ENCODE data around the gene ECI2. TPM values are rescaled to one million over a fixed set of nuclear protein-coding genes. Genes with fewer than 3 reads are reported as not detected.

Gene ECI2
- total and polyA plus RNA-seq, 4 experiments from 2014 or later = 53.9 to 68.6 (median 62.9) TPM

DNA sequence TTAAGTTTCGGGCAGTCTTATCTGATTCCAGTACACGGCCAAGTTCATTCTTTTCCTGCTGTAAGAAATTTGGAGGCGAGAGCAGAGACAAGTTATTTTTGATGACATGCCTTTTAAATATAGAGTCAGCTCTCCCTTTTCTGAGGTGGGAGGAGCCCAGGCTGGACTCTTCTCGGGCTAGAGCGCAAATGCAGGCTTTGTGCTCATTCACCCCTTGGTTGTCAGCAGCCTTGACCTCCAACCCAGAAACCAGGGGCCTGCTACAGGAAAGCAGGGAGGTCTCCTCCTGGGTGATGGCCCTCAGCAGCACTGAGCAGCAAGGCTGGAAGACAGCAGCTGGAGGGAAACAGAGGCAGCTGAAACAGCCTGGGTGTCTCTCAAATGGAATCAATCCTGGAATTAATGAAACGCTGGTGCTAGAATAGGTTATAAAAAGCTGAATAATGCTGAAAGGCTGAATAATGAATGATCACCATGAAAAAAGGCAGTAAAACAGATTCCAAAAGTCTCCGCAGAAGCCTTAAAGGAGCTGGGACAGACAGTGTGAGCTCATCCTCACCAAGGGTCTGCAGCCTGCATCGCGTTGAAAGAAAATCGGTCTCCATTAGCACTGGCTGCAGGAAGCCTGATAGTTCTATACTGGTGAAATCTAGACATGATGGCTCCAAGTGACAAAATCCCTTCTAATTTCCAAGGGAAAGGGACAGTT lies 28.2 kb upstream of the ECI2 start:
- no peak overlapping the region for H3K27ac Mint-ChIP-seq
- no peak overlapping the region for H3K27ac ChIP-seq (ENCODE audit: low read depth, low read length)
- H3K9me3 ChIP-seq (ENCODE audit: control insufficient read depth in 1 of 2, low read length in 2 of 2) = no peaks in the 10 kb centered on the region
- peaks cover 0 to 5% (median 2%) of the 10 kb centered on the region in 8 donors for H3K9me3 Mint-ChIP-seq
- ChIA-PET CTCF (ENCODE audit: partially characterized antibody) (interaction anchor here (1.0 kb wide), 1 partner anchor 8 kb away, joined by 3 read pairs; no protein-coding TSS in a partner anchor), POLR2A (ENCODE audit: partially characterized antibody) (no interaction called here)
- no peaks in the 10 kb centered on the region for H3K27me3 ChIP-seq (ENCODE audit: insufficient read depth, low read length)
- no peak for DNase-seq
- H3K4me3 ChIP-seq (ENCODE audit: low read length in 2 of 2) = no peak overlapping the region
- H3K36me3 ChIP-seq (ENCODE audit: insufficient read depth, low read length) = no peaks in the 10 kb centered on the region
- H3K4me3 Mint-ChIP-seq = no peak overlapping the region
- peaks cover 0 to 4% of the 10 kb centered on the region in 2 donors for H3K36me3 Mint-ChIP-seq
- no peaks in the 10 kb centered on the region for H3K4me1 ChIP-seq (ENCODE audit: insufficient read depth, low read length)
- peaks cover 2 to 3% of the 10 kb centered on the region in 2 donors for H3K27me3 Mint-ChIP-seq
- intact Hi-C loops (cut with micrococcal nuclease) = no loop called here
- no peaks in the 10 kb centered on the region for H3K4me1 Mint-ChIP-seq

- peaks cover 2 to 3% of the 10 kb centered on the region in 2 donors for H3K27me3 Mint-ChIP-seq
- peaks cover 0 to 4% of the 10 kb centered on the region in 2 donors for H3K36me3 Mint-ChIP-seq
- no peak overlapping the region for H3K4me3 Mint-ChIP-seq
- Histone ChIP-seq H3K4me3 (ENCODE audit: low read length in 2 of 2) (no peak overlapping the region), H3K27ac (ENCODE audit: low read depth, low read length) (no peak overlapping the region), H3K9me3 (ENCODE audit: control insufficient read depth in 1 of 2, low read length in 2 of 2) (no peaks in the 10 kb centered on the region), H3K27me3 (ENCODE audit: insufficient read depth, low read length) (no peaks in the 10 kb centered on the region), H3K36me3 (ENCODE audit: insufficient read depth, low read length) (no peaks in the 10 kb centered on the region), H3K4me1 (ENCODE audit: insufficient read depth, low read length) (no peaks in the 10 kb centered on the region)
- DNase-seq = no peak
- POLR2A ChIA-PET (ENCODE audit: partially characterized antibody) = no interaction called here
- peaks cover 0 to 3% (median 0%) of the 10 kb centered on the region in 8 donors for H3K9me3 Mint-ChIP-seq
- H3K27ac Mint-ChIP-seq = no peak overlapping the region
- CTCF ChIA-PET (ENCODE audit: partially characterized antibody) = interaction anchor here (1.2 kb wide), 1 partner anchor 48 kb away, joined by 3 read pairs; no protein-coding TSS in a partner anchor
- no peaks in the 10 kb centered on the region for H3K4me1 Mint-ChIP-seq
- intact Hi-C loops (cut with micrococcal nuclease) = no loop called here
Measured at GRCh38 chr6:4162370-4162769, 27.0 kb upstream of the ECI2 start.

GRCh38 chr6:4159491-4159890 lies 24.1 kb upstream of the ECI2 start:
- CTCF ChIA-PET (ENCODE audit: partially characterized antibody) = interaction anchor here (0.5 to 1.2 kb wide), 2 partner anchors 186 to 418 kb away, joined by 3 read pairs; no protein-coding TSS in a partner anchor
- H3K36me3 Mint-ChIP-seq = no peaks in the 10 kb centered on the region
- no peak for DNase-seq
- intact Hi-C loops (cut with micrococcal nuclease) = no loop called here
- Histone ChIP-seq H3K4me1 (ENCODE audit: insufficient read depth, low read length) (no peaks in the 10 kb centered on the region), H3K27me3 (ENCODE audit: insufficient read depth, low read length) (no peaks in the 10 kb centered on the region), H3K4me3 (ENCODE audit: low read length in 2 of 2) (no peak overlapping the region), H3K36me3 (ENCODE audit: insufficient read depth, low read length) (no peaks in the 10 kb centered on the region), H3K9me3 (ENCODE audit: control insufficient read depth in 1 of 2, low read length in 2 of 2) (no peaks in the 10 kb centered on the region), H3K27ac (ENCODE audit: low read depth, low read length) (no peak overlapping the region)
- H3K27me3 Mint-ChIP-seq = peaks cover 2% of the 10 kb centered on the region in 2 donors
- H3K27ac Mint-ChIP-seq = no peak overlapping the region
- peaks cover 0 to 5% (median 2%) of the 10 kb centered on the region in 4 donors for H3K4me1 Mint-ChIP-seq
- H3K4me3 Mint-ChIP-seq = no peak overlapping the region
- H3K9me3 Mint-ChIP-seq = no peaks in the 10 kb centered on the region
- POLR2A ChIA-PET (ENCODE audit: partially characterized antibody) = no interaction called here

DNA sequence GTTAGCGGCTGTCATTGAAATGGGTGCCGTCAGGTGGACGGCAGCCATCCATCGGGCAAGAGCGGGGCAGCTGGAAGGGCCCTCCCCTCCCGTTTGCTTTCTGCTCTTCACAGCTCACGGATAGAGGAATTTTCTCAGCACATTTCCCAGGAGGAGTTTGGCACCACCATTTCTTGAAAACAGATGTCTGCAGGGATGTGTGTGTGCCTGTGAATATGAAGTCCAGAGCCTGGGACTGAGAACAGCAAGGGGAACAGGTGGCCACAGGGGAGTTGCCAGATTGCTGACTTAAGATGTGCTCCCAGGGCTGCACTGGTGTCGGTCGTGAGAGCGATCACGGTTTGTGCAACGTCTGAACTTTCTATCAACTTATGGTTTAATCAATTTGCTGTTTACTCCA lies 22.1 kb upstream of the ECI2 start:
- ChIA-PET POLR2A (ENCODE audit: partially characterized antibody) (no interaction called here), CTCF (ENCODE audit: partially characterized antibody) (no interaction called here)
- no peak for DNase-seq
- Histone ChIP-seq H3K4me1 (ENCODE audit: insufficient read depth, low read length) (no peaks in the 10 kb centered on the region), H3K9me3 (ENCODE audit: control insufficient read depth in 1 of 2, low read length in 2 of 2) (no peaks in the 10 kb centered on the region), H3K36me3 (ENCODE audit: insufficient read depth, low read length) (no peaks in the 10 kb centered on the region), H3K4me3 (ENCODE audit: low read length in 2 of 2) (no peak overlapping the region), H3K27me3 (ENCODE audit: insufficient read depth, low read length) (no peaks in the 10 kb centered on the region), H3K27ac (ENCODE audit: low read depth, low read length) (no peak overlapping the region)
- intact Hi-C loops (cut with micrococcal nuclease) = loop anchor here (2.0 kb wide), 2 partner anchors 103 to 225 kb away; no protein-coding TSS in a partner anchor
- Mint-ChIP-seq H3K9me3 (no peaks in the 10 kb centered on the region), H3K27me3 (peaks cover 2% of the 10 kb centered on the region in 2 donors), H3K4me3 (no peak overlapping the region), H3K27ac (no peak overlapping the region), H3K36me3 (no peaks in the 10 kb centered on the region), H3K4me1 (peaks cover 0 to 5% (median 2%) of the 10 kb centered on the region in 4 donors)

GRCh38 chr6:4155848-4156466 lies 20.6 kb upstream of the ECI2 start:
- H3K4me1 Mint-ChIP-seq = peaks cover 0 to 5% (median 2%) of the 10 kb centered on the region in 4 donors

GRCh38 chr6:4153514-4153985 lies 18.2 kb upstream of the ECI2 start:
- Mint-ChIP-seq H3K9me3 (no peaks in the 10 kb centered on the region), H3K36me3 (no peaks in the 10 kb centered on the region), H3K27ac (no peak overlapping the region), H3K4me1 (peaks cover 0 to 5% (median 2%) of the 10 kb centered on the region in 4 donors), H3K4me3 (no peak overlapping the region), H3K27me3 (peaks cover 4 to 7% of the 10 kb centered on the region in 2 donors)
- no peak for DNase-seq
- no peaks in the 10 kb centered on the region for H3K4me1 ChIP-seq (ENCODE audit: insufficient read depth, low read length)
- H3K4me3 ChIP-seq (ENCODE audit: low read length in 2 of 2) = no peak overlapping the region
- intact Hi-C loops (cut with micrococcal nuclease) = no loop called here
- no peaks in the 10 kb centered on the region for H3K9me3 ChIP-seq (ENCODE audit: control insufficient read depth in 1 of 2, low read length in 2 of 2)
- POLR2A ChIA-PET (ENCODE audit: partially characterized antibody) = interaction anchor here (0.8 kb wide), 1 partner anchor 16 kb away, joined by 3 read pairs; no protein-coding TSS in a partner anchor
- CTCF ChIA-PET (ENCODE audit: partially characterized antibody) = interaction anchor here (1.0 to 3.5 kb wide), 4 partner anchors 14 to 410 kb away, joined by 3 to 31 read pairs (median 4); no protein-coding TSS in a partner anchor
- no peak overlapping the region for H3K27ac ChIP-seq (ENCODE audit: low read depth, low read length)
- no peaks in the 10 kb centered on the region for H3K36me3 ChIP-seq (ENCODE audit: insufficient read depth, low read length)
- H3K27me3 ChIP-seq (ENCODE audit: insufficient read depth, low read length) = no peaks in the 10 kb centered on the region

More at GRCh38 chr6:4155848-4156466, 20.6 kb upstream of the ECI2 start:
- H3K27me3 Mint-ChIP-seq = peaks cover 2 to 4% of the 10 kb centered on the region in 2 donors
- H3K4me3 Mint-ChIP-seq = no peak overlapping the region
- Histone ChIP-seq H3K27me3 (ENCODE audit: insufficient read depth, low read length) (no peaks in the 10 kb centered on the region), H3K9me3 (ENCODE audit: control insufficient read depth in 1 of 2, low read length in 2 of 2) (no peaks in the 10 kb centered on the region), H3K27ac (ENCODE audit: low read depth, low read length) (no peak overlapping the region), H3K4me1 (ENCODE audit: insufficient read depth, low read length) (no peaks in the 10 kb centered on the region), H3K36me3 (ENCODE audit: insufficient read depth, low read length) (no peaks in the 10 kb centered on the region), H3K4me3 (ENCODE audit: low read length in 2 of 2) (no peak overlapping the region)
- ChIA-PET CTCF (ENCODE audit: partially characterized antibody) (interaction anchor here (0.7 to 3.5 kb wide), 26 partner anchors 8 to 416 kb away, joined by 3 to 31 read pairs (median 5); partner anchors contain the start of gene ECI2), POLR2A (ENCODE audit: partially characterized antibody) (interaction anchor here (2.0 kb wide), 1 partner anchor 20 kb away, joined by 6 read pairs; the partner anchor contains the start of gene ECI2)
- H3K9me3 Mint-ChIP-seq = no peaks in the 10 kb centered on the region
- peak overlapping the region in 1 of 7 donors; percentile 25 for H3K27ac Mint-ChIP-seq
- intact Hi-C loops (cut with micrococcal nuclease) = loop anchor here (1.0 to 2.0 kb wide), 6 partner anchors 20 to 414 kb away; partner anchors contain the start of gene FAM50B
- no peaks in the 10 kb centered on the region for H3K36me3 Mint-ChIP-seq
- DNase-seq = peak; percentile 69 to 81 (median 73)

DNA sequence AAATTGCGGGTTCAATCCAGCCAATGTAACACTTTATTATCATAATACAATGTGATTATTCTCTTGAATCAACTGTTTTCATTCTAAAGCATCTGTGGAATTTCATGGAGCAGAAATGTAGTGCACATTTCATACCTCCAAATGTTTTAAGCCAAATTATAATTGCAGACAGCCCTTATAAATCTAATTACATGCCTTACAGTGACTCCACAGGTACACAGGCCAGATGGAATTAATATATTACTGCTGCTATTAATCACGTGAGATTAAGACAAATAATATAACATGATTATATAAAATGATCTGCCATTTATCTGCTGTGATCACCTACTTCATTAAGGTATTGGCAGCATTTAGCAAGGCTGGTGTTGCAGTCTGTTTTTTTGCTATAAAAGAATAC lies 9.7 kb upstream of the ECI2 start:
- Mint-ChIP-seq H3K27ac (no peak overlapping the region), H3K4me3 (no peak overlapping the region), H3K4me1 (no peaks in the 10 kb centered on the region), H3K9me3 (peaks cover 0 to 3% (median 0%) of the 10 kb centered on the region in 8 donors), H3K27me3 (peaks cover 2 to 4% of the 10 kb centered on the region in 2 donors), H3K36me3 (no peaks in the 10 kb centered on the region)
- POLR2A ChIA-PET (ENCODE audit: partially characterized antibody) = no interaction called here
- H3K4me3 ChIP-seq (ENCODE audit: low read length in 2 of 2) = no peak overlapping the region
- CTCF ChIA-PET (ENCODE audit: partially characterized antibody) = interaction anchor here (0.9 to 1.8 kb wide), 3 partner anchors 9 to 153 kb away, joined by 3 to 6 read pairs (median 6); no protein-coding TSS in a partner anchor
- intact Hi-C loops (cut with micrococcal nuclease) = no loop called here
- H3K9me3 ChIP-seq (ENCODE audit: control insufficient read depth in 1 of 2, low read length in 2 of 2) = no peaks in the 10 kb centered on the region
- no peaks in the 10 kb centered on the region for H3K4me1 ChIP-seq (ENCODE audit: insufficient read depth, low read length)
- no peaks in the 10 kb centered on the region for H3K36me3 ChIP-seq (ENCODE audit: insufficient read depth, low read length)
- no peaks in the 10 kb centered on the region for H3K27me3 ChIP-seq (ENCODE audit: insufficient read depth, low read length)
- no peak for DNase-seq
- no peak overlapping the region for H3K27ac ChIP-seq (ENCODE audit: low read depth, low read length)
